ENCODE measurements around the gene TMEM161A.

TMEM161A gene

GRCh38 chr19:19075126-19075525 lies 63.2 kb downstream of the TMEM161A start:
- Histone ChIP-seq H2BK5ac (ENCODE audit: low read length) (no peak overlapping the region), H3K23ac (ENCODE audit: low read length) (no peak overlapping the region), H2BK15ac (replicated peaks; ENCODE audit: low read depth) (no peak overlapping the region), H3K4ac (ENCODE audit: low read depth, low read length) (no peak overlapping the region), H3K4me3 (ENCODE audit: low read length) (no peak overlapping the region), H3K18ac (ENCODE audit: low read length) (no peak overlapping the region), H4K8ac (ENCODE audit: low read depth, low read length) (no peak overlapping the region), H3K79me2 (ENCODE audit: control insufficient read depth, insufficient read depth, low read length) (no peaks in the 10 kb centered on the region), H3K4me1 (ENCODE audit: control insufficient read depth, low read depth, low read length) (no peaks in the 10 kb centered on the region), H4K5ac (ENCODE audit: low read length) (no peak overlapping the region), H3K27ac (ENCODE audit: low read depth, low read length) (no peak overlapping the region), H3K79me1 (ENCODE audit: low read length) (no peaks in the 10 kb centered on the region), H3K27me3 (ENCODE audit: insufficient read depth, low read length, poor library complexity) (no peaks in the 10 kb centered on the region), H2BK120ac (ENCODE audit: low read depth, low read length) (no peak overlapping the region), H3K56ac (ENCODE audit: low read length) (no peak overlapping the region), H3K9ac (ENCODE audit: low read length) (no peak overlapping the region), H2AK5ac (ENCODE audit: low read length) (no peak overlapping the region), H3K36me3 (ENCODE audit: control insufficient read depth, insufficient read depth, low read length) (no peaks in the 10 kb centered on the region), H3K4me2 (ENCODE audit: low read length) (no peak overlapping the region)
- WGBS (ENCODE audit: extremely low coverage, insufficient coverage, low lambda C conversion rate) = no CpG with 5 or more reads among the region's 8 CpGs
- DNase-seq = no peak

GRCh38 chr19:19074196-19074882 lies 63.9 kb downstream of the TMEM161A start:
- H3K9ac ChIP-seq (ENCODE audit: low read length) = no peak overlapping the region
- H4K5ac ChIP-seq (ENCODE audit: low read length) = no peak overlapping the region
- H4K8ac ChIP-seq (ENCODE audit: low read depth, low read length) = no peak overlapping the region
- H3K79me1 ChIP-seq (ENCODE audit: low read length) = no peaks in the 10 kb centered on the region
- no peak overlapping the region for H2AK5ac ChIP-seq (ENCODE audit: low read length)
- no peaks in the 10 kb centered on the region for H3K4me1 ChIP-seq (ENCODE audit: control insufficient read depth, low read depth, low read length)
- H3K23ac ChIP-seq (ENCODE audit: low read length) = no peak overlapping the region
- no peak overlapping the region for H3K56ac ChIP-seq (ENCODE audit: low read length)
- H3K4me2 ChIP-seq (ENCODE audit: low read length) = no peak overlapping the region
- H3K18ac ChIP-seq (ENCODE audit: low read length) = no peak overlapping the region
- no peak overlapping the region for H2BK120ac ChIP-seq (ENCODE audit: low read depth, low read length)
- no peaks in the 10 kb centered on the region for H3K36me3 ChIP-seq (ENCODE audit: control insufficient read depth, insufficient read depth, low read length)
- no peak overlapping the region for H3K4ac ChIP-seq (ENCODE audit: low read depth, low read length)
- H3K79me2 ChIP-seq (ENCODE audit: control insufficient read depth, insufficient read depth, low read length) = no peaks in the 10 kb centered on the region
- H3K4me3 ChIP-seq (ENCODE audit: low read length) = no peak overlapping the region
- no peak overlapping the region for H2BK5ac ChIP-seq (ENCODE audit: low read length)
- DNase-seq = no peak
- H2BK15ac ChIP-seq (replicated peaks; ENCODE audit: low read depth) = no peak overlapping the region
- no peak overlapping the region for H3K27ac ChIP-seq (ENCODE audit: low read depth, low read length)
- WGBS (ENCODE audit: extremely low coverage, insufficient coverage, low lambda C conversion rate) = 100% methylated on average over 3 of the region's 13 CpGs
- no peaks in the 10 kb centered on the region for H3K27me3 ChIP-seq (ENCODE audit: insufficient read depth, low read length, poor library complexity)

GRCh38 chr19:19071897-19072296 lies 66.4 kb downstream of the TMEM161A start:
- WGBS (ENCODE audit: extremely low coverage, insufficient coverage, low lambda C conversion rate) = no CpG with 5 or more reads among the region's 8 CpGs

More at GRCh38 chr19:19071897-19072296, 66.4 kb downstream of the TMEM161A start:
- Histone ChIP-seq H3K56ac (ENCODE audit: low read length) (no peak overlapping the region), H2AK5ac (ENCODE audit: low read length) (no peak overlapping the region), H3K18ac (ENCODE audit: low read length) (no peak overlapping the region), H2BK15ac (replicated peaks; ENCODE audit: low read depth) (no peak overlapping the region), H4K5ac (ENCODE audit: low read length) (no peak overlapping the region), H3K23ac (ENCODE audit: low read length) (no peak overlapping the region), H2BK120ac (ENCODE audit: low read depth, low read length) (no peak overlapping the region), H4K8ac (ENCODE audit: low read depth, low read length) (no peak overlapping the region), H3K4me1 (ENCODE audit: control insufficient read depth, low read depth, low read length) (no peaks in the 10 kb centered on the region), H3K36me3 (ENCODE audit: control insufficient read depth, insufficient read depth, low read length) (no peaks in the 10 kb centered on the region), H3K4me2 (ENCODE audit: low read length) (no peak overlapping the region), H3K79me2 (ENCODE audit: control insufficient read depth, insufficient read depth, low read length) (no peaks in the 10 kb centered on the region), H3K27ac (ENCODE audit: low read depth, low read length) (no peak overlapping the region), H3K27me3 (ENCODE audit: insufficient read depth, low read length, poor library complexity) (no peaks in the 10 kb centered on the region), H3K4ac (ENCODE audit: low read depth, low read length) (no peak overlapping the region), H3K9ac (ENCODE audit: low read length) (no peak overlapping the region), H2BK5ac (ENCODE audit: low read length) (no peak overlapping the region), H3K4me3 (ENCODE audit: low read length) (no peak overlapping the region), H3K79me1 (ENCODE audit: low read length) (no peaks in the 10 kb centered on the region)
- DNase-seq = no peak

Data from mesendoderm (in vitro differentiated cells).